H9 (cell line): ENCODE measurements around the gene SLC9A2. TPM values are rescaled to one million over a fixed set of nuclear protein-coding genes. Genes with fewer than 3 reads are reported as not detected.

Experiments
- DNase-seq: peaks from one replicate; pipeline ENCODE4 v3.0.0-alpha.2; 2017
- H2AFZ ChIP-seq: one replicate; pipeline ENCODE4 v1.6.1; 2013; ENCODE audit warnings: mild to moderate bottlenecking, low read length, control low read depth, moderate library complexity
- H2AK5ac ChIP-seq: 2 replicates; pipeline ENCODE4 v1.6.1; 2013; ENCODE audit warnings: low read length, control low read depth, mixed read lengths; ENCODE audit not compliant: insufficient read length
- H2BK120ac ChIP-seq: one replicate; pipeline ENCODE4 v1.6.1; 2013; ENCODE audit warnings: low read depth, mild to moderate bottlenecking, low read length, control low read depth, inconsistent platforms; ENCODE audit not compliant: poor library complexity, severe bottlenecking
- H2BK12ac ChIP-seq: 2 replicates; pipeline ENCODE4 v1.6.1; 2013; ENCODE audit warnings: low read length, control low read depth, mixed read lengths, low read depth; ENCODE audit not compliant: insufficient read length
- H2BK15ac ChIP-seq: 2 replicates; pipeline ENCODE4 v1.6.1; 2013; ENCODE audit warnings: low read depth, low read length, control low read depth
- H2BK20ac ChIP-seq: one replicate; pipeline ENCODE4 v1.6.1; 2013; ENCODE audit warnings: low read depth, mild to moderate bottlenecking, low read length, control low read depth, inconsistent platforms; ENCODE audit not compliant: poor library complexity, severe bottlenecking
- H2BK5ac ChIP-seq: 2 replicates; pipeline ENCODE4 v1.6.1; 2013; ENCODE audit warnings: low read length, control low read depth, mixed read lengths; ENCODE audit not compliant: insufficient read length
- H3K14ac ChIP-seq: 2 replicates; pipeline ENCODE4 v1.6.1; 2013; ENCODE audit warnings: low read length, control low read depth; ENCODE audit not compliant: insufficient read depth
- H3K18ac ChIP-seq: 2 replicates; pipeline ENCODE4 v1.6.1; 2013; ENCODE audit warnings: low read depth, mild to moderate bottlenecking, mixed read lengths, low read length, control low read depth; ENCODE audit not compliant: insufficient read length
- H3K23ac ChIP-seq: 2 replicates; pipeline ENCODE4 v1.6.1; 2013; ENCODE audit warnings: low read length, control low read depth, mixed read lengths, low read depth; ENCODE audit not compliant: insufficient read length
- H3K23me2 ChIP-seq: 2 replicates; pipeline ENCODE4 v1.6.1; 2013; ENCODE audit warnings: low read depth, mild to moderate bottlenecking, mixed read lengths, low read length, control low read depth; ENCODE audit not compliant: insufficient read length, poor library complexity, severe bottlenecking
- H3K27ac ChIP-seq: 2 replicates; pipeline ENCODE4 v1.5.1; 2013; ENCODE audit warnings: low read length, control low read depth, mixed read lengths, low read depth; ENCODE audit not compliant: insufficient read length
- H3K27me3 ChIP-seq: 2 replicates; pipeline ENCODE4 v1.6.1; 2013; ENCODE audit warnings: low read length, control low read depth, inconsistent platforms; ENCODE audit not compliant: insufficient read depth
- H3K4ac ChIP-seq: 2 replicates; pipeline ENCODE4 v1.6.1; 2013; ENCODE audit warnings: low read depth, mild to moderate bottlenecking, control low read depth, inconsistent platforms, low read length, moderate library complexity
- H3K4me1 ChIP-seq: 2 replicates; pipeline ENCODE4 v1.6.1; 2013; ENCODE audit warnings: low read length, control low read depth, inconsistent platforms; ENCODE audit not compliant: insufficient read depth
- H3K4me2 ChIP-seq: 2 replicates; pipeline ENCODE4 v1.6.1; 2013; ENCODE audit warnings: low read length, control low read depth, mixed read lengths; ENCODE audit not compliant: insufficient read length, insufficient read depth
- H3K56ac ChIP-seq: 2 replicates; pipeline ENCODE4 v1.6.1; 2013; ENCODE audit warnings: low read depth, mild to moderate bottlenecking, mixed read lengths, low read length, control low read depth; ENCODE audit not compliant: insufficient read length
- H3K79me1 ChIP-seq: 2 replicates; pipeline ENCODE4 v1.6.1; 2013; ENCODE audit warnings: low read depth, mild to moderate bottlenecking, moderate library complexity, low read length, control low read depth, inconsistent platforms; ENCODE audit not compliant: insufficient read depth, poor library complexity, severe bottlenecking
- H3K79me2 ChIP-seq: 2 replicates; pipeline ENCODE4 v1.6.1; 2013; ENCODE audit warnings: low read length, control low read depth, inconsistent platforms; ENCODE audit not compliant: insufficient read depth
- H3K9ac ChIP-seq: 2 replicates; pipeline ENCODE4 v1.6.1; 2013; ENCODE audit warnings: low read length, control low read depth, mixed read lengths; ENCODE audit not compliant: insufficient read length; ENCODE audit errors: extremely low read depth
- H3K9me3 ChIP-seq: one replicate; pipeline ENCODE4 v1.6.1; 2013; ENCODE audit warnings: low read depth, low read length, inconsistent platforms; ENCODE audit not compliant: control insufficient read depth
- H3T11ph ChIP-seq: one replicate; pipeline ENCODE4 v1.6.1; 2013; ENCODE audit warnings: mild to moderate bottlenecking, low read length, control low read depth, inconsistent platforms
- H4K20me1 ChIP-seq: one replicate; pipeline ENCODE4 v1.6.1; 2013; ENCODE audit not compliant: control insufficient read depth, insufficient read length, insufficient read depth
- H4K5ac ChIP-seq: 2 replicates; pipeline ENCODE4 v1.6.1; 2013; ENCODE audit warnings: low read depth, mild to moderate bottlenecking, mixed read lengths, low read length, control low read depth; ENCODE audit not compliant: insufficient read length
- H4K8ac ChIP-seq: replicated peaks from 2 replicates; pipeline ENCODE4 v1.6.1; 2013; ENCODE audit warnings: low read length, control low read depth, mixed read lengths, low read depth; ENCODE audit not compliant: insufficient read length
- H4K91ac ChIP-seq: 2 replicates; pipeline ENCODE4 v1.6.1; 2013; ENCODE audit warnings: low read depth, mild to moderate bottlenecking, moderate library complexity, mixed read lengths, low read length, control low read depth; ENCODE audit not compliant: insufficient read length
- H3K27ac Mint-ChIP-seq, 3 experiments: 2 replicates in 2 of 3; 3 replicates in 1 of 3; pipeline ENCODE4 v1.8.0; 2020 to 2021; ENCODE audit warnings: mixed read lengths in 3 of 3, mild to moderate bottlenecking in 1 of 3, moderate library complexity in 1 of 3
- H3K27me3 Mint-ChIP-seq: 2 replicates; pipeline ENCODE4 v1.8.0; 2021; ENCODE audit warnings: low read depth, mild to moderate bottlenecking, moderate library complexity, mixed read lengths
- H3K36me3 Mint-ChIP-seq, 3 experiments: 2 replicates in 2 of 3; 3 replicates in 1 of 3; pipeline ENCODE4 v1.8.0; 2020 to 2021; ENCODE audit warnings: low read depth in 3 of 3, mixed read lengths in 3 of 3; ENCODE audit not compliant: insufficient read depth in 1 of 3
- H3K4me1 Mint-ChIP-seq, 2 experiments: 2 replicates each; pipeline ENCODE4 v1.8.0; 2020; ENCODE audit warnings: mixed read lengths in 2 of 2
- H3K4me3 Mint-ChIP-seq, 2 experiments: 2 replicates in 1 of 2; 3 replicates in 1 of 2; pipeline ENCODE4 v1.8.0; 2020 to 2021; ENCODE audit warnings: mild to moderate bottlenecking in 2 of 2, mixed read lengths in 2 of 2, moderate library complexity in 1 of 2
- H3K9me3 Mint-ChIP-seq, 2 experiments: 2 replicates in 1 of 2; 3 replicates in 1 of 2; pipeline ENCODE4 v1.8.0; 2020; ENCODE audit warnings: mild to moderate bottlenecking in 2 of 2, mixed read lengths in 2 of 2, moderate library complexity in 1 of 2
- WGBS: extraction: QIAGEN DNeasy Blood & Tissue Kit; methylation state at CpG from one replicate; pipeline ENCODE4 v1.1.7; 2013; ENCODE audit warnings: missing lambda C conversion rate, low lambda C conversion rate, mixed read lengths; ENCODE audit not compliant: insufficient read length; ENCODE audit errors: extremely low coverage; 5-methylcytosine and 5-hydroxymethylcytosine counted together
- total RNA-seq: library from RNA; stranded (reverse); gene quantifications from 2 replicates; pipeline ENCODE4 v1.2.1, GENCODE V29; 2021
- TF ChIP-seq, protein P1 (sequence below): fragments of 200-600 bp; sonication (generic); conservative IDR thresholded peaks from 3 replicates; pipeline ENCODE4 v1.8.0; 2021; ENCODE audit warnings: antibody characterized with exemption, mild to moderate bottlenecking

Gene SLC9A2
- total RNA-seq, 1 experiment from 2014 or later = 0.04 TPM

DNA sequence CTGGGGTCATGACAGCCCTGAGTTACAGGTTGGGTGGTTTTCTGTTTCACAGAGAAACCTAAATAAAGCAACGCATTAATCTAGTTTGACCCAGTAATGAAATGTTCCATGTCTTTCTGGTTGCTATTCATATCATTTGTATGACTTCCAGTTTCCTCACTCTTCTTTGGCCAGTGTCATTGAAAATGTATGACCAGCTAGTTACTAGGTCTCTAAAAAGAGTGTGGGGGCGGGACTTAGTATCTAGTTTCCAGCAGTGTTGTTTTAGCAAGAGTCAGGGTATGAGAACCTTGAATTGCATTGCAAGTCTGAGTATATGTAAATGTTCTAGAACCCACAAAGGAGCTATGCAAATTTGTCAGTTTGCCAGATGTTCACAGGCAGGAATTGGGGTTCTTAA lies 47.7 kb downstream of the SLC9A2 start:
- Histone ChIP-seq H2AK5ac (no peak overlapping the region), H4K20me1 (no peaks in the 10 kb centered on the region), H3K56ac (no peak overlapping the region), H3K23me2 (no peaks in the 10 kb centered on the region), H3K14ac (no peak overlapping the region), H3K18ac (no peak overlapping the region), H3K4me1 (no peaks in the 10 kb centered on the region), H4K5ac (no peak overlapping the region), H3K9me3 (no peaks in the 10 kb centered on the region), H2BK120ac (no peak overlapping the region), H3K27me3 (no peaks in the 10 kb centered on the region), H2BK5ac (no peak overlapping the region), H3T11ph (no peak overlapping the region), H3K79me2 (no peaks in the 10 kb centered on the region), H3K4me2 (no peak overlapping the region), H2BK20ac (no peak overlapping the region), H2AFZ (no peak overlapping the region), H3K27ac (no peak overlapping the region), H4K91ac (no peak overlapping the region), H2BK12ac (no peak overlapping the region), H4K8ac (no peak overlapping the region), H3K9ac (no peak overlapping the region), H3K79me1 (no peaks in the 10 kb centered on the region), H3K4ac (no peak overlapping the region), H2BK15ac (no peak overlapping the region), H3K23ac (no peak overlapping the region)
- H3K27ac Mint-ChIP-seq = no peak overlapping the region; a peak in 1 of 7 replicates
- DNase-seq = no peak
- H3K9me3 Mint-ChIP-seq = no peaks in the 10 kb centered on the region; a peak in 1 of 5 replicates
- TF ChIP-seq, protein P1, sequence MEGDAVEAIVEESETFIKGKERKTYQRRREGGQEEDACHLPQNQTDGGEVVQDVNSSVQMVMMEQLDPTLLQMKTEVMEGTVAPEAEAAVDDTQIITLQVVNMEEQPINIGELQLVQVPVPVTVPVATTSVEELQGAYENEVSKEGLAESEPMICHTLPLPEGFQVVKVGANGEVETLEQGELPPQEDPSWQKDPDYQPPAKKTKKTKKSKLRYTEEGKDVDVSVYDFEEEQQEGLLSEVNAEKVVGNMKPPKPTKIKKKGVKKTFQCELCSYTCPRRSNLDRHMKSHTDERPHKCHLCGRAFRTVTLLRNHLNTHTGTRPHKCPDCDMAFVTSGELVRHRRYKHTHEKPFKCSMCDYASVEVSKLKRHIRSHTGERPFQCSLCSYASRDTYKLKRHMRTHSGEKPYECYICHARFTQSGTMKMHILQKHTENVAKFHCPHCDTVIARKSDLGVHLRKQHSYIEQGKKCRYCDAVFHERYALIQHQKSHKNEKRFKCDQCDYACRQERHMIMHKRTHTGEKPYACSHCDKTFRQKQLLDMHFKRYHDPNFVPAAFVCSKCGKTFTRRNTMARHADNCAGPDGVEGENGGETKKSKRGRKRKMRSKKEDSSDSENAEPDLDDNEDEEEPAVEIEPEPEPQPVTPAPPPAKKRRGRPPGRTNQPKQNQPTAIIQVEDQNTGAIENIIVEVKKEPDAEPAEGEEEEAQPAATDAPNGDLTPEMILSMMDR = no peak
- WGBS = no CpG with 5 or more reads among the region's 2 CpGs
- H3K4me3 Mint-ChIP-seq = no peak overlapping the region
- H3K36me3 Mint-ChIP-seq = no peaks in the 10 kb centered on the region
- H3K4me1 Mint-ChIP-seq = no peaks in the 10 kb centered on the region
- peaks cover 1% of the 10 kb centered on the region; the same call in 1 of the 2 replicates for H3K27me3 Mint-ChIP-seq
